A549 (cell line): ENCODE data around the gene PRKN. TPM values are rescaled to one million over a fixed set of nuclear protein-coding genes. Genes with fewer than 3 reads are reported as not detected.

Source experiments
- ATAC-seq, 2 experiments: fragments of 200-7000 bp in 1 of 2; fragments of >200 bp in 1 of 2; cut with Nextera tagmentation in 1 of 2; cut with Tn5 transposase in 1 of 2; 3 replicates each; pipeline versions ENCODE4 v1.8.0 to v1.9.1; 2018 to 2020; ENCODE audit warnings: mild to moderate bottlenecking in 1 of 2, moderate library complexity in 1 of 2
- CTCF ChIA-PET: fragments of 300-600 bp; sonication (Branson Sonifier 250); formaldehyde crosslinking; extraction: SDS; loops from one replicate; lab custom pipeline; 2021; ENCODE audit warnings: antibody characterized with exemption, inconsistent platforms; lab: Yijun Ruan, JAX
- POLR2A ChIA-PET: fragments of 350-600 bp; formaldehyde crosslinking; extraction: SDS; loops from one replicate; lab custom pipeline; 2021; ENCODE audit warnings: antibody characterized with exemption, inconsistent platforms; lab: Yijun Ruan, JAX
- DNase-seq, 2 experiments: peaks; one replicate each; pipeline versions ENCODE4 v3.0.0 to v3.0.0-alpha.2; 2011 to 2016; ENCODE audit warnings: low read depth in 1 of 2, low spot score in 1 of 2
- FAIRE-seq: peaks from 2 replicates; lab custom pipeline; 2011; peaks lifted over from hg19 to GRCh38; lab: Jason Lieb, UNC
- H3K27ac ChIP-seq, 2 experiments: fragments of >200 bp; sonication (Bioruptor Twin); formaldehyde crosslinking; 3 replicates each; pipeline ENCODE4 v1.5.1; 2016 to 2017
- H3K4me1 ChIP-seq: fragments of >200 bp; sonication (Bioruptor Twin); formaldehyde crosslinking; 3 replicates; pipeline ENCODE4 v1.6.1; 2016
- H3K4me2 ChIP-seq: fragments of >200 bp; sonication (Bioruptor Twin); formaldehyde crosslinking; 3 replicates; pipeline ENCODE4 v1.6.1; 2016
- H3K4me3 ChIP-seq: fragments of >200 bp; sonication (Bioruptor Twin); formaldehyde crosslinking; 3 replicates; pipeline ENCODE4 v1.5.1; 2016
- H3K9me3 ChIP-seq: fragments of >200 bp; sonication (Bioruptor Twin); formaldehyde crosslinking; 3 replicates; pipeline ENCODE4 v1.6.1; 2016
- BHLHE40 ChIP-seq: IDR thresholded peaks from 2 replicates; pipeline ENCODE4 v1.6.1; 2012; ENCODE audit warnings: low read depth, low read length, inconsistent platforms
- CBX8 ChIP-seq: fragments of 200-600 bp; sonication (generic); IDR thresholded peaks from 2 replicates; pipeline ENCODE4 v1.6.1; 2016
- EHF ChIP-seq: fragments of 250-450 bp; sonication (Bioruptor Pico); IDR thresholded peaks from 2 replicates; pipeline ENCODE4 v1.5.0; 2020; ENCODE audit warnings: mild to moderate bottlenecking
- ESRRA ChIP-seq: fragments of 150-350 bp; IDR thresholded peaks from 2 replicates; pipeline ENCODE4 v1.6.1; 2014; ENCODE audit warnings: mild to moderate bottlenecking, low read length, borderline replicate concordance
- FOSB ChIP-seq: fragments of 250-450 bp; sonication (Bioruptor Pico); IDR thresholded peaks from 2 replicates; pipeline ENCODE4 v1.5.0; 2020; ENCODE audit warnings: mild to moderate bottlenecking, moderate library complexity
- FOXS1 ChIP-seq: fragments of 250-450 bp; sonication (Bioruptor Pico); IDR thresholded peaks from 2 replicates; pipeline ENCODE4 v1.5.0; 2020; ENCODE audit warnings: mild to moderate bottlenecking, moderate library complexity
- HDAC2 ChIP-seq: fragments of 200-600 bp; sonication (generic); IDR thresholded peaks from 2 replicates; pipeline ENCODE4 v1.6.1; 2016
- HOXB13 ChIP-seq: fragments of 250-450 bp; sonication (Bioruptor Pico); IDR thresholded peaks from 2 replicates; pipeline ENCODE4 v1.5.0; 2020; ENCODE audit warnings: low read depth, mild to moderate bottlenecking, moderate library complexity
- JUNB ChIP-seq: fragments of >200 bp; sonication (Bioruptor Twin); formaldehyde crosslinking; IDR thresholded peaks from 2 replicates; pipeline ENCODE4 v1.6.1; 2016
- KDM1A ChIP-seq: fragments of 200-600 bp; sonication (generic); IDR thresholded peaks from 2 replicates; pipeline ENCODE4 v1.6.1; 2016; ENCODE audit warnings: low read depth, mild to moderate bottlenecking
- KDM5A ChIP-seq: fragments of 200-600 bp; sonication (generic); IDR thresholded peaks from 2 replicates; pipeline ENCODE4 v1.6.1; 2016; ENCODE audit warnings: antibody characterized with exemption, mild to moderate bottlenecking
- MAFK ChIP-seq: fragments of 450-650 bp; IDR thresholded peaks from 2 replicates; pipeline ENCODE4 v1.6.1; 2014; ENCODE audit not compliant: partially characterized antibody
- MAX ChIP-seq: IDR thresholded peaks from 2 replicates; pipeline ENCODE4 v1.6.1; 2012
- MYC ChIP-seq: IDR thresholded peaks from 2 replicates; pipeline ENCODE4 v1.6.1; 2012; ENCODE audit warnings: mild to moderate bottlenecking, inconsistent platforms, low read length, improper control_type of control experiment, borderline replicate concordance
- NPAS2 ChIP-seq: fragments of 250-450 bp; sonication (Bioruptor Pico); IDR thresholded peaks from 2 replicates; pipeline ENCODE4 v1.8.0; 2022; ENCODE audit warnings: mild to moderate bottlenecking, moderate library complexity, borderline replicate concordance
- NR3C1 ChIP-seq: fragments of >200 bp; sonication (Bioruptor Twin); formaldehyde crosslinking; IDR thresholded peaks from 3 replicates; pipeline ENCODE4 v1.6.1; 2017
- RNF2 ChIP-seq: fragments of 200-600 bp; sonication (generic); IDR thresholded peaks from 2 replicates; pipeline ENCODE4 v1.6.1; 2016; ENCODE audit warnings: low read depth, mild to moderate bottlenecking, antibody characterized with exemption, moderate library complexity, borderline replicate concordance
- TP53 ChIP-seq: fragments of 250-450 bp; sonication (Bioruptor Pico); IDR thresholded peaks from 2 replicates; pipeline ENCODE4 v1.5.0; 2021; ENCODE audit warnings: mild to moderate bottlenecking, moderate library complexity
- USF2 ChIP-seq: fragments of 450-650 bp; IDR thresholded peaks from 2 replicates; pipeline ENCODE4 v1.6.1; 2014; ENCODE audit warnings: antibody characterized with exemption
- ZC3H11A ChIP-seq: fragments of 450-650 bp; IDR thresholded peaks from 2 replicates; pipeline ENCODE4 v1.6.1; 2014; ENCODE audit warnings: antibody characterized with exemption, mild to moderate bottlenecking
- ZSCAN20 ChIP-seq: fragments of 250-450 bp; sonication (Bioruptor Pico); IDR thresholded peaks from 2 replicates; pipeline ENCODE4 v1.8.0; 2022; ENCODE audit warnings: mild to moderate bottlenecking, moderate library complexity
- WGBS: methylation state at CpG from one replicate; pipeline ENCODE4 v1.1.6; 2017; ENCODE audit errors: missing lambda C conversion rate; 5-methylcytosine and 5-hydroxymethylcytosine counted together
- polyA plus RNA-seq, 4 experiments: library from polyadenylated mRNA; depleted of rRNA in 3 of 4; stranded (reverse); fragments of >200 nt; fragmentation: RNase III in 1 of 4; extraction: RNeasy Plus Mini Kit Qiagen cat#74134 plus additional on column Dnase treatment in 1 of 4; gene quantifications; 2 replicates in 3 of 4; 3 replicates in 1 of 4; pipeline ENCODE4 v1.2.3, GENCODE V29; 2011 to 2017
- TF ChIP-seq, protein P1 (sequence below): fragments of 250-450 bp; sonication (Bioruptor Pico); IDR thresholded peaks from 2 replicates; pipeline ENCODE4 v1.5.0; 2021; ENCODE audit warnings: mild to moderate bottlenecking, moderate library complexity, borderline replicate concordance
- TF ChIP-seq, protein P2 (sequence below): IDR thresholded peaks from 2 replicates; pipeline ENCODE4 v1.6.1; 2012; ENCODE audit warnings: low read depth, borderline replicate concordance

The PRKN gene
- polyA plus RNA-seq, 2 of the 4 experiments (the other 2 are of a cell fraction), result 0.36 to 0.39 TPM

DNA sequence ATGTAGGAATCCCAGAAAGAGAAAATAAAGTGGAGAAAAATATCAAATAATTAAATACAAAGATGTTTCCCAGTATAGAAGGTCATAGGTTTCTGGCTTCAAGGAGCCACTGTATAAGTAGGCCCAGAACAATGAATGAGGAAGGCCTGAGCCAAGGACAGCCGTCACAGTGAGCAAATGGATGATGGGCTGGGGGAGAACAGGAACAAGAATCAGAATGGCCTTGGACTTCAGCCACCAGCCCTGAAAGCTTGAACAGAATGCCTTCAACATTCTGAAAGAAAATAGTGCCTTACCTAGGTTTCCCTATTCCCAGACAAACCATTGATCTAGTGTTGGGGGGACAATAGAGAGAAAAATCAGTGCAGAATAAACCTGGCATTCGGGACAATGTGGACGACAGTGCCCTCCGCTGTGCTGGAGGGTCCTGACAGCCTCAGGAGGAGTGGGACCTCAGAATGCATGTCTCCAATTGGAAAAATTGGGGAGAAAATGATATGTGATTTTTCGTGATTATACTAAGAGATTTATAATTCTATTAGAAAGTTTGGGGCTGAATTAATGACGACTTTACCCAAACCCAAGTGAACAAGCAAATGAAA lies 1119.8 kb downstream of the PRKN start:
- Histone ChIP-seq H3K4me2 (no peak overlapping the region), H3K9me3 (no peaks in the 10 kb centered on the region)
- POLR2A ChIA-PET, result no interaction called here
- TF ChIP-seq MAFK (no peak), ZC3H11A (no peak), HDAC2 (no peak), MAX (no peak), ZSCAN20 (CRISPR knock-in tag) (no peak), FOSB (CRISPR knock-in tag) (no peak), NPAS2 (no peak), ESRRA (no peak), EHF (CRISPR knock-in tag) (no peak), MYC (no peak), JUNB (no peak), CBX8 (no peak), NR3C1 (no peak), RNF2 (no peak), KDM5A (no peak)
- TF ChIP-seq, protein P1, sequence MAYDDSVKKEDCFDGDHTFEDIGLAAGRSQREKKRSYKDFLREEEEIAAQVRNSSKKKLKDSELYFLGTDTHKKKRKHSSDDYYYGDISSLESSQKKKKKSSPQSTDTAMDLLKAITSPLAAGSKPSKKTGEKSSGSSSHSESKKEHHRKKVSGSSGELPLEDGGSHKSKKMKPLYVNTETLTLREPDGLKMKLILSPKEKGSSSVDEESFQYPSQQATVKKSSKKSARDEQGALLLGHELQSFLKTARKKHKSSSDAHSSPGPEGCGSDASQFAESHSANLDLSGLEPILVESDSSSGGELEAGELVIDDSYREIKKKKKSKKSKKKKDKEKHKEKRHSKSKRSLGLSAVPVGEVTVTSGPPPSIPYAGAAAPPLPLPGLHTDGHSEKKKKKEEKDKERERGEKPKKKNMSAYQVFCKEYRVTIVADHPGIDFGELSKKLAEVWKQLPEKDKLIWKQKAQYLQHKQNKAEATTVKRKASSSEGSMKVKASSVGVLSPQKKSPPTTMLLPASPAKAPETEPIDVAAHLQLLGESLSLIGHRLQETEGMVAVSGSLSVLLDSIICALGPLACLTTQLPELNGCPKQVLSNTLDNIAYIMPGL (CRISPR knock-in tag), result no peak
- TF ChIP-seq, all 56 proteins: peak for 0
- DNase-seq (no peak), FAIRE-seq (no peak), ATAC-seq (no peak)
- Histone ChIP-seq H3K4me1 (no peaks in the 10 kb centered on the region), H3K4me3 (no peak overlapping the region), H3K27ac (no peak overlapping the region)
- WGBS, result 61% methylated on average over 6 of the region's 6 CpGs
- CTCF ChIA-PET, result interaction anchor here (0.6 kb wide), 1 partner anchor 1583 kb away, joined by 3 read pairs; no protein-coding TSS in a partner anchor

DNA sequence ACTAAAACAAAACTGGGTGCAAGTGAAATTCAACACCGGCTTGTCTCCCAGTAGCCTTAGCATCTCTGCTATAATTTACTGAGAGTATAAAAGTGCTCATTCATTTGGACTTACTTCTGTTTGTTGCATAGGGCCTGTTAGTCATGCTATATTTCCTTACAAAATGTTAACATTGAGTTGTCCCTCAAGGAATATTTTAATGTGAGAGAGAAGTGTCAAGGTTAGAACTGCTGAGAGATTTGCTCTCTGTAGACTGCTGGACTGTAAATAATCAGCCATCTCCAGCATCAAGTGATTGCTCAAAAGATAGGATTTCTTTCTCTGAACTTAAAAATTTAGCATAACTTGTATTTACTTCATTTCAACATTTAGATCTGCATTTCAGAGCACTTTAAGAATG lies 1125.2 kb downstream of the PRKN start:
- no peak overlapping the region for H3K4me3 ChIP-seq
- H3K9me3 ChIP-seq, result no peaks in the 10 kb centered on the region
- H3K27ac ChIP-seq, result no peak overlapping the region
- no peak for DNase-seq
- FAIRE-seq, result no peak
- no peak for ATAC-seq
- 84% methylated on average over 1 of the region's 1 CpG for WGBS
- TF ChIP-seq HOXB13 (CRISPR knock-in tag), result no peak
- TF ChIP-seq USF2, result no peak
- no peak for TF ChIP-seq FOSB (CRISPR knock-in tag)
- no peak for TF ChIP-seq MAX
- TF ChIP-seq, protein P2, sequence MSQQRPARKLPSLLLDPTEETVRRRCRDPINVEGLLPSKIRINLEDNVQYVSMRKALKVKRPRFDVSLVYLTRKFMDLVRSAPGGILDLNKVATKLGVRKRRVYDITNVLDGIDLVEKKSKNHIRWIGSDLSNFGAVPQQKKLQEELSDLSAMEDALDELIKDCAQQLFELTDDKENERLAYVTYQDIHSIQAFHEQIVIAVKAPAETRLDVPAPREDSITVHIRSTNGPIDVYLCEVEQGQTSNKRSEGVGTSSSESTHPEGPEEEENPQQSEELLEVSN, result no peak
- TF ChIP-seq BHLHE40, result no peak
- no peak for TF ChIP-seq RNF2
- no peak for TF ChIP-seq HDAC2
- TF ChIP-seq TP53, result no peak
- no peak for TF ChIP-seq FOXS1 (CRISPR knock-in tag)
- no peak for TF ChIP-seq KDM1A
- TF ChIP-seq, all 56 proteins: peak for 0
- POLR2A ChIA-PET, result no interaction called here
- CTCF ChIA-PET, result no interaction called here
- Histone ChIP-seq H3K4me1 (no peaks in the 10 kb centered on the region), H3K4me2 (no peak overlapping the region)
